Fibroblast of lung (primary cell): ENCODE results near the gene GLTPD2. TPM values are rescaled to one million over a fixed set of nuclear protein-coding genes. Genes with fewer than 3 reads are reported as not detected.

Source experiments
- DNase-seq, 2 donors: peaks; one replicate each; pipeline versions ENCODE4 v3.0.0 to v3.0.0-alpha.2; 2010; ENCODE audit warnings: low read depth in 2 of 2
- H2AFZ ChIP-seq: 2 replicates; pipeline ENCODE4 v1.5.1; 2012; ENCODE audit warnings: low read length, control low read depth, inconsistent platforms
- H3K27ac ChIP-seq: 2 replicates; pipeline ENCODE4 v1.5.1; 2011; ENCODE audit warnings: low read length, control low read depth; ENCODE audit not compliant: insufficient read depth
- H3K27me3 ChIP-seq: 2 replicates; pipeline ENCODE4 v1.5.1; 2011; ENCODE audit warnings: mild to moderate bottlenecking, low read length; ENCODE audit not compliant: control insufficient read depth, insufficient read depth
- H3K36me3 ChIP-seq: 2 replicates; pipeline ENCODE4 v1.5.1; 2011; ENCODE audit warnings: low read length; ENCODE audit not compliant: control insufficient read depth, insufficient read depth
- H3K4me1 ChIP-seq: 2 replicates; pipeline ENCODE4 v1.5.1; 2011; ENCODE audit warnings: low read length; ENCODE audit not compliant: control insufficient read depth, insufficient read depth; ENCODE audit errors: extremely low read depth
- H3K4me2 ChIP-seq: 2 replicates; pipeline ENCODE4 v1.5.1; 2011; ENCODE audit warnings: low read length, control low read depth; ENCODE audit not compliant: insufficient read depth; ENCODE audit errors: extremely low read depth
- H3K4me3 ChIP-seq, 4 experiments: fragments of 200-600 bp in 1 of 4; sonication (generic) in 1 of 4; replicated peaks in 1 of 4; 2 replicates each; pipeline ENCODE4 v1.5.1; 2011 to 2016; ENCODE audit warnings: low read length in 4 of 4, low read depth in 3 of 4, mild to moderate bottlenecking in 3 of 4, control low read depth in 2 of 4, inconsistent platforms in 1 of 4, mixed read lengths in 1 of 4; ENCODE audit not compliant: insufficient read depth in 1 of 4; ENCODE audit errors: control extremely low read depth in 1 of 4
- H3K79me2 ChIP-seq: 2 replicates; pipeline ENCODE4 v1.5.1; 2012; ENCODE audit warnings: mild to moderate bottlenecking, low read length, inconsistent platforms; ENCODE audit not compliant: control insufficient read depth, insufficient read depth
- H3K9ac ChIP-seq: 2 replicates; pipeline ENCODE4 v1.5.1; 2011; ENCODE audit warnings: mild to moderate bottlenecking, low read length, control low read depth; ENCODE audit not compliant: insufficient read depth
- H3K9me3 ChIP-seq: 2 replicates; pipeline ENCODE4 v1.5.1; 2012; ENCODE audit warnings: low read depth, low read length; ENCODE audit not compliant: control insufficient read depth, insufficient read depth
- H4K20me1 ChIP-seq: 2 replicates; pipeline ENCODE4 v1.5.1; 2011; ENCODE audit warnings: low read length; ENCODE audit not compliant: control insufficient read depth, insufficient read depth; ENCODE audit errors: extremely low read depth
- CTCF ChIP-seq, 2 donors: IDR thresholded peaks in 1 of 2; conservative IDR thresholded peaks in 1 of 2; 1 replicate in 1 of 2; 2 replicates in 1 of 2; pipeline ENCODE4 v1.5.1; 2011 to 2012; ENCODE audit warnings: low read length in 2 of 2, control low read depth in 1 of 2, inconsistent platforms in 1 of 2, low read depth in 1 of 2, mild to moderate bottlenecking in 1 of 2
- EZH2 ChIP-seq: IDR thresholded peaks from 2 replicates; pipeline ENCODE4 v1.5.1; 2012; ENCODE audit warnings: low read length, control low read depth, mild to moderate bottlenecking; ENCODE audit errors: missing control alignments
- polyA plus RNA-seq, 2 donors: library from polyadenylated mRNA; depleted of rRNA in 1 of 2; stranded (reverse) in 1 of 2; unstranded in 1 of 2; fragments of >200 nt; gene quantifications; 2 replicates each; pipeline ENCODE4 v1.2.1, GENCODE V29; 2011 to 2012; ENCODE audit warnings: missing spikeins in 1 of 2
- total RNA-seq: library from RNA; depleted of rRNA; stranded (reverse); fragments of >200 nt; gene quantifications from 2 replicates; pipeline ENCODE4 v1.2.1, GENCODE V29; 2014

The GLTPD2 gene
- total and polyA plus RNA-seq, 2 donors (not counting 1 experiment from before 2014, with no cell fraction given), result not detected

- Histone ChIP-seq H3K9me3 (no peaks in the 10 kb centered on the region), H3K79me2 (peaks cover 45% of the 10 kb centered on the region), H3K4me1 (peaks cover 8% of the 10 kb centered on the region), H3K27ac (no peak overlapping the region), H4K20me1 (peaks cover 3% of the 10 kb centered on the region), H3K27me3 (no peaks in the 10 kb centered on the region), H3K4me2 (no peak overlapping the region), H3K36me3 (no peaks in the 10 kb centered on the region), H3K4me3 (no peak overlapping the region), H3K9ac (no peak overlapping the region), H2AFZ (no peak overlapping the region)
- DNase-seq, result no peak
- TF ChIP-seq EZH2, result no peak
- TF ChIP-seq CTCF (conservative IDR thresholded peaks at IDR 0.05 in 1 of 2, IDR thresholded peaks at IDR 0.05 in 1 of 2; ENCODE audit: low read depth in 1 of 2, low read length in 2 of 2), result no peak
Observed at GRCh38 chr17:4837471-4838308, 48.9 kb downstream of the GLTPD2 start.

GRCh38 chr17:4838309-4838785 is 49.6 kb downstream of the GLTPD2 start:
- no peaks in the 10 kb centered on the region for H3K36me3 ChIP-seq
- no peak for TF ChIP-seq CTCF (conservative IDR thresholded peaks at IDR 0.05 in 1 of 2, IDR thresholded peaks at IDR 0.05 in 1 of 2; ENCODE audit: low read depth in 1 of 2, low read length in 2 of 2)
- no peak for TF ChIP-seq EZH2
- no peak overlapping the region for H3K4me2 ChIP-seq
- no peak for DNase-seq
- H3K79me2 ChIP-seq, result peaks cover 47% of the 10 kb centered on the region
- no peaks in the 10 kb centered on the region for H3K9me3 ChIP-seq
- no peak overlapping the region for H3K9ac ChIP-seq
- H3K4me1 ChIP-seq, result peaks cover 8% of the 10 kb centered on the region
- H3K27ac ChIP-seq, result no peak overlapping the region
- H4K20me1 ChIP-seq, result peaks cover 3% of the 10 kb centered on the region
- no peak overlapping the region for H3K4me3 ChIP-seq
- no peak overlapping the region for H2AFZ ChIP-seq
- no peaks in the 10 kb centered on the region for H3K27me3 ChIP-seq

DNA sequence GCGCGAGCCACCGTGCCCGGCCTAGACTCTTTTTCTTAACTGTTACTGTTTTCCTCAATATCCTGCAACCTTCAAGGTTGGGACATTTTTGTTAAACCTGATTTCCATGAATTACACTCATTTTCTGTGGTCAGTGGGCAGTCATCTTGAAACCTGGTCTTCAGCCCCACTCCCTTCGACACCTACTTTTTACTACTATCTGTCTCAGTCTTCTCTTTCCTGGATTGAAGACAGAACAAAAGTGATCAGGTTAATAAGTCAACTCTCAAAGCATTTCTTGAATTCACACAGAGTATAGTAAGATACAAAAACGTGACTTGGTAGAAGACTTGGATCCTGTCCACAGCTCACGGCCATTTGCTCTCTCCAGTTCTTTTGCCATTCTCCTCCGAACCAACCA is 50.5 kb downstream of the GLTPD2 start:
- Histone ChIP-seq H3K36me3 (no peaks in the 10 kb centered on the region), H3K4me1 (peaks cover 5% of the 10 kb centered on the region), H3K27me3 (no peaks in the 10 kb centered on the region), H3K4me3 (no peak overlapping the region), H4K20me1 (peaks cover 3% of the 10 kb centered on the region), H2AFZ (no peak overlapping the region), H3K27ac (no peak overlapping the region), H3K4me2 (no peak overlapping the region), H3K9ac (no peak overlapping the region), H3K79me2 (peaks cover 38% of the 10 kb centered on the region), H3K9me3 (no peaks in the 10 kb centered on the region)
- no peak for DNase-seq
- no peak for TF ChIP-seq EZH2
- TF ChIP-seq CTCF (conservative IDR thresholded peaks at IDR 0.05 in 1 of 2, IDR thresholded peaks at IDR 0.05 in 1 of 2; ENCODE audit: low read depth in 1 of 2, low read length in 2 of 2), result no peak

Other genes with a start within 250 kb of the GLTPD2 start
- 28.6 and 35.2 TPM in 2 replicates for gene MYBBP1A, start 233.6 kb upstream of the GLTPD2 start, total RNA-seq
- gene MYBBP1A, start 233.6 kb upstream of the GLTPD2 start, polyA plus RNA-seq, result 14.1 and 23.5 TPM in 2 replicates
- gene GGT6, start 228.4 kb upstream of the GLTPD2 start, total RNA-seq, result not detected in 2 replicates
- not detected in 2 replicates for gene GGT6, start 228.4 kb upstream of the GLTPD2 start, polyA plus RNA-seq
- gene SMTNL2, start 204.4 kb upstream of the GLTPD2 start, total RNA-seq, result 0.99 and 1.5 TPM in 2 replicates
- gene SMTNL2, start 204.4 kb upstream of the GLTPD2 start, polyA plus RNA-seq, result 0.03 and 0.17 TPM in 2 replicates
- gene ALOX15, start 147.3 kb upstream of the GLTPD2 start, total RNA-seq, result not detected in 2 replicates
- not detected in 2 replicates for gene ALOX15, start 147.3 kb upstream of the GLTPD2 start, polyA plus RNA-seq
- gene PELP1, start 84.8 kb upstream of the GLTPD2 start, total RNA-seq, result 16.0 and 16.4 TPM in 2 replicates
- 8.6 and 13.1 TPM in 2 replicates for gene PELP1, start 84.8 kb upstream of the GLTPD2 start, polyA plus RNA-seq
- gene ARRB2, start 78.3 kb upstream of the GLTPD2 start, total RNA-seq, result 2.8 and 3.3 TPM in 2 replicates
- gene ARRB2, start 78.3 kb upstream of the GLTPD2 start, polyA plus RNA-seq, result 4.6 and 8.3 TPM in 2 replicates
- 9.2 and 10.8 TPM in 2 replicates for gene MED11, start 57.5 kb upstream of the GLTPD2 start, total RNA-seq
- gene MED11, start 57.5 kb upstream of the GLTPD2 start, polyA plus RNA-seq, result 29.1 and 29.6 TPM in 2 replicates
- under 0.01 and 0.51 TPM in 2 replicates for gene ZMYND15, start 49.1 kb upstream of the GLTPD2 start, total RNA-seq
- 0.05 and 0.11 TPM in 2 replicates for gene ZMYND15, start 49.1 kb upstream of the GLTPD2 start, polyA plus RNA-seq
- gene CXCL16, start 49.0 kb upstream of the GLTPD2 start, total RNA-seq, result 0.83 and 4.1 TPM in 2 replicates
- 2.0 and 2.4 TPM in 2 replicates for gene CXCL16, start 49.0 kb upstream of the GLTPD2 start, polyA plus RNA-seq
- not detected in 2 replicates for gene TM4SF5, start 17.1 kb upstream of the GLTPD2 start, total RNA-seq
- not detected in 2 replicates for gene TM4SF5, start 17.1 kb upstream of the GLTPD2 start, polyA plus RNA-seq
- 0.33 and 1.5 TPM in 2 replicates for gene VMO1, start 2.6 kb upstream of the GLTPD2 start, total RNA-seq
- gene VMO1, start 2.6 kb upstream of the GLTPD2 start, polyA plus RNA-seq, result 0.40 TPM in 1 of 2 replicates, not detected in the other
- gene PSMB6, start 7.2 kb downstream of the GLTPD2 start, total RNA-seq, result 110 and 163 TPM in 2 replicates
- 184 and 272 TPM in 2 replicates for gene PSMB6, start 7.2 kb downstream of the GLTPD2 start, polyA plus RNA-seq
- 13.6 and 14.9 TPM in 2 replicates for gene PLD2, start 18.2 kb downstream of the GLTPD2 start, total RNA-seq
- gene PLD2, start 18.2 kb downstream of the GLTPD2 start, polyA plus RNA-seq, result 12.7 and 14.3 TPM in 2 replicates
- gene MINK1, start 44.4 kb downstream of the GLTPD2 start, total RNA-seq, result 15.9 and 28.6 TPM in 2 replicates
- 27.2 and 35.6 TPM in 2 replicates for gene MINK1, start 44.4 kb downstream of the GLTPD2 start, polyA plus RNA-seq
- gene C17orf107, start 110.6 kb downstream of the GLTPD2 start, total RNA-seq, result 1.8 and 2.3 TPM in 2 replicates
- 0.34 and 0.67 TPM in 2 replicates for gene C17orf107, start 110.6 kb downstream of the GLTPD2 start, polyA plus RNA-seq
- 0.51 and 0.66 TPM in 2 replicates for gene CHRNE, start 114.1 kb downstream of the GLTPD2 start, total RNA-seq
- 0.19 and 0.23 TPM in 2 replicates for gene CHRNE, start 114.1 kb downstream of the GLTPD2 start, polyA plus RNA-seq
- gene GP1BA, start 143.3 kb downstream of the GLTPD2 start, total RNA-seq, result not detected in 2 replicates
- not detected in 2 replicates for gene GP1BA, start 143.3 kb downstream of the GLTPD2 start, polyA plus RNA-seq
- gene SLC25A11, start 151.1 kb downstream of the GLTPD2 start, total RNA-seq, result 50.3 and 59.3 TPM in 2 replicates
- gene SLC25A11, start 151.1 kb downstream of the GLTPD2 start, polyA plus RNA-seq, result 29.2 and 45.8 TPM in 2 replicates
- 13.6 and 22.8 TPM in 2 replicates for gene RNF167, start 151.3 kb downstream of the GLTPD2 start, total RNA-seq
- gene RNF167, start 151.3 kb downstream of the GLTPD2 start, polyA plus RNA-seq, result 52.6 and 83.5 TPM in 2 replicates
- gene PFN1, start 159.6 kb downstream of the GLTPD2 start, total RNA-seq, result 258 and 422 TPM in 2 replicates
- gene PFN1, start 159.6 kb downstream of the GLTPD2 start, polyA plus RNA-seq, result 870 and 1,199 TPM in 2 replicates
- gene ENO3, start 162.2 kb downstream of the GLTPD2 start, total RNA-seq, result 1.8 and 4.3 TPM in 2 replicates
- 2.0 and 2.3 TPM in 2 replicates for gene ENO3, start 162.2 kb downstream of the GLTPD2 start, polyA plus RNA-seq
- gene SPAG7, start 178.9 kb downstream of the GLTPD2 start, total RNA-seq, result 42.9 and 62.8 TPM in 2 replicates
- 80.8 and 83.0 TPM in 2 replicates for gene SPAG7, start 178.9 kb downstream of the GLTPD2 start, polyA plus RNA-seq
- 8.5 and 18.3 TPM in 2 replicates for gene CAMTA2, start 198.7 kb downstream of the GLTPD2 start, total RNA-seq
- gene CAMTA2, start 198.7 kb downstream of the GLTPD2 start, polyA plus RNA-seq, result 12.4 and 16.1 TPM in 2 replicates
- gene INCA1, start 208.6 kb downstream of the GLTPD2 start, total RNA-seq, result 0.26 and 0.33 TPM in 2 replicates
- gene INCA1, start 208.6 kb downstream of the GLTPD2 start, polyA plus RNA-seq, result 0.28 and 0.38 TPM in 2 replicates
- gene KIF1C, start 209.0 kb downstream of the GLTPD2 start, total RNA-seq, result 52.4 and 86.0 TPM in 2 replicates
- gene KIF1C, start 209.0 kb downstream of the GLTPD2 start, polyA plus RNA-seq, result 68.1 and 70.5 TPM in 2 replicates
- gene SLC52A1, start 246.5 kb downstream of the GLTPD2 start, total RNA-seq, result 0.26 and 0.66 TPM in 2 replicates
- not detected in 2 replicates for gene SLC52A1, start 246.5 kb downstream of the GLTPD2 start, polyA plus RNA-seq